Spleen (tissue), 7 donors: ENCODE data around the gene RIOK1.

Experiments used
- POLR2A ChIP-seq, 3 donors: fragments of 450-650 bp; IDR thresholded peaks; one replicate each; pipeline ENCODE4 v1.5.1; 2017; ENCODE audit warnings: antibody characterized with exemption in 3 of 3, mild to moderate bottlenecking in 1 of 3
- POLR2AphosphoS5 ChIP-seq, 3 donors: sonication (generic); formaldehyde crosslinking; IDR thresholded peaks; one replicate each; pipeline ENCODE4 v1.5.1; 2017; ENCODE audit warnings: antibody characterized with exemption in 3 of 3
- TF ChIP-seq, protein P1 (sequence below), 11 experiments: fragments of 200-600 bp in 7 of 11; fragments of 450-650 bp in 4 of 11; sonication (generic) in 4 of 11; IDR thresholded peaks in 8 of 11; conservative IDR thresholded peaks in 3 of 11; 1 replicate in 7 of 11; 2 replicates in 4 of 11; pipeline versions ENCODE4 v1.4.0 to v1.8.0; 2016 to 2021; ENCODE audit warnings: antibody characterized with exemption in 11 of 11, inconsistent platforms in 4 of 11, mild to moderate bottlenecking in 1 of 11
- donor health status: DM: no; HTN: no; CAD: no; lungs with moderate emphysema.
- donor health status: DM: no; HTN: no; CAD: no.
- donor health status: DM: no; HTN: no; CAD: no.

DNA sequence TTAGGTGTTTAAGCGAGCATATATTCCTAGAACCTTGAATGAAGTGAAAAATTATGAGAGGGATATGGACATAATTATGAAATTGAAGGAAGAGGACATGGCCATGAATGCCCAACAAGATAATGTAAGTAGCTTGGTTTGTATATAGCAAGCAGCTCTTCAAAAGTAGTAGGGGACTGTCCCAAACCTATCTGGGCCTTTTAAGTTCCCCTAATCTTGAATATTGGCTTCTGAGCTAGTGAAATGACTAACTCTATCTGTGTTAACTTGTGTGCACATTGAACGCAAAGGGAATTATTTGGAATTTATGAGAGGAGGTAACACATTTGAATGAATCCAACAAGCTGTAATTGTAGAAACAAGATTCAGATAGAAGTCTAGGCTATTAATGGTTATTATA lies 21.7 kb downstream of the RIOK1 start:
- TF ChIP-seq, protein P1, sequence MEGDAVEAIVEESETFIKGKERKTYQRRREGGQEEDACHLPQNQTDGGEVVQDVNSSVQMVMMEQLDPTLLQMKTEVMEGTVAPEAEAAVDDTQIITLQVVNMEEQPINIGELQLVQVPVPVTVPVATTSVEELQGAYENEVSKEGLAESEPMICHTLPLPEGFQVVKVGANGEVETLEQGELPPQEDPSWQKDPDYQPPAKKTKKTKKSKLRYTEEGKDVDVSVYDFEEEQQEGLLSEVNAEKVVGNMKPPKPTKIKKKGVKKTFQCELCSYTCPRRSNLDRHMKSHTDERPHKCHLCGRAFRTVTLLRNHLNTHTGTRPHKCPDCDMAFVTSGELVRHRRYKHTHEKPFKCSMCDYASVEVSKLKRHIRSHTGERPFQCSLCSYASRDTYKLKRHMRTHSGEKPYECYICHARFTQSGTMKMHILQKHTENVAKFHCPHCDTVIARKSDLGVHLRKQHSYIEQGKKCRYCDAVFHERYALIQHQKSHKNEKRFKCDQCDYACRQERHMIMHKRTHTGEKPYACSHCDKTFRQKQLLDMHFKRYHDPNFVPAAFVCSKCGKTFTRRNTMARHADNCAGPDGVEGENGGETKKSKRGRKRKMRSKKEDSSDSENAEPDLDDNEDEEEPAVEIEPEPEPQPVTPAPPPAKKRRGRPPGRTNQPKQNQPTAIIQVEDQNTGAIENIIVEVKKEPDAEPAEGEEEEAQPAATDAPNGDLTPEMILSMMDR (IDR thresholded peaks at IDR 0.05 in 8 of 11, conservative IDR thresholded peaks at IDR 0.05 in 3 of 11), result no peak
- TF ChIP-seq POLR2A (IDR thresholded peaks at IDR 0.05), result no peak
- no peak for TF ChIP-seq POLR2AphosphoS5 (IDR thresholded peaks at IDR 0.05)
